K562 (cell line): Measurements from ENCODE around the gene KIF5A. TPM values are rescaled to one million over a fixed set of nuclear protein-coding genes. Genes with fewer than 3 reads are reported as not detected.
A peak's percentile ranks its signal among the peaks of the same experiment; 100 is the strongest.

Experiments
- CBX1 ChIP-seq: sonication (generic); IDR thresholded peaks from 2 replicates; pipeline ENCODE4 v1.6.1; 2016; ENCODE audit warnings: antibody characterized with exemption, low read depth, mild to moderate bottlenecking
- CHD7 ChIP-seq: fragments of 200-600 bp; sonication (generic); IDR thresholded peaks from one replicate; pipeline ENCODE4 v1.6.1; 2012; ENCODE audit warnings: mild to moderate bottlenecking, low read depth, low read length, inconsistent platforms
- PREB ChIP-seq: sonication (generic); formaldehyde crosslinking; IDR thresholded peaks from 2 replicates; pipeline ENCODE4 v1.8.1; 2023; ENCODE audit warnings: mild to moderate bottlenecking, missing genetic modification reagents
- RBFOX2 ChIP-seq: fragments of 200-400 bp; formaldehyde crosslinking; IDR thresholded peaks from 2 replicates; pipeline ENCODE4 v1.6.1; 2017; ENCODE audit warnings: low read depth, mild to moderate bottlenecking, low read length, moderate library complexity
- SMAD4 ChIP-seq: fragments of 250-450 bp; sonication (Bioruptor Pico); conservative IDR thresholded peaks from 2 replicates; pipeline ENCODE4 v1.8.0; 2021; ENCODE audit warnings: inconsistent platforms, mild to moderate bottlenecking, moderate library complexity
- TCF15 ChIP-seq: fragments of 250-450 bp; sonication (Bioruptor Pico); IDR thresholded peaks from 2 replicates; pipeline ENCODE4 v1.8.0; 2022; ENCODE audit warnings: moderate library complexity, mild to moderate bottlenecking, inconsistent platforms
- TEAD1 ChIP-seq, 2 experiments: fragments of 450-650 bp in 1 of 2; sonication (generic) in 1 of 2; formaldehyde crosslinking; IDR thresholded peaks; 2 replicates each; pipeline versions ENCODE4 v1.4.0 to v1.8.0; 2020 to 2022; ENCODE audit warnings: mild to moderate bottlenecking in 2 of 2, missing genetic modification reagents in 1 of 2
- ZBTB33 ChIP-seq: sonication (generic); formaldehyde crosslinking; IDR thresholded peaks from 2 replicates; pipeline ENCODE4 v1.8.1; 2023; ENCODE audit warnings: mild to moderate bottlenecking, missing genetic modification reagents
- ZNF197 ChIP-seq: fragments of 200-800 bp; sonication (Bioruptor generic); IDR thresholded peaks from 2 replicates; pipeline ENCODE4 v1.6.1; 2016; ENCODE audit warnings: low read depth, missing genetic modification characterization, missing compliant biosample characterization
- ZSCAN29 ChIP-seq: fragments of 450-650 bp; IDR thresholded peaks from 2 replicates; pipeline ENCODE4 v1.6.1; 2017
- polyA plus RNA-seq, 8 experiments: library from polyadenylated mRNA; depleted of rRNA in 4 of 8; stranded (reverse) in 5 of 8; unstranded in 3 of 8; fragments of >200 nt; fragmentation: Nextera tagmentation in 2 of 8; fragmentation: Illumina TruSeq in 1 of 8; extraction: Ambion mirVana in 2 of 8; extraction: Trizol in 1 of 8; gene quantifications; 2 replicates each; pipeline versions ENCODE4 v1.2.1 to v1.2.3, GENCODE V29; 2011 to 2014; ENCODE audit warnings: inconsistent platforms in 1 of 8, missing spikeins in 1 of 8
- total RNA-seq, 7 experiments: library from RNA; depleted of rRNA in 6 of 7; stranded (reverse); fragments of >200 nt in 6 of 7; fragmentation: Illumina TruSeq in 2 of 7; extraction: Trizol in 2 of 7; gene quantifications; 2 replicates each; pipeline versions ENCODE4 v1.2.1 to v1.2.3, GENCODE V29; 2011 to 2021; ENCODE audit warnings: low replicate concordance in 1 of 7

Gene KIF5A
- total and polyA plus RNA-seq, 9 of the 15 experiments (the other 6 are each of a cell fraction or from before 2014, with no cell fraction given): 3.4 to 17.7 (median 8.0) TPM

- TF ChIP-seq RBFOX2 (peak; percentile 97), TCF15 (CRISPR knock-in tag) (0 out of 2 replicates have a peak, but pooled peaks have one; percentile 21), SMAD4 (no peak), PREB (peak; percentile 19; the same call in 1 of the 2 replicates), CHD7 (peak; percentile 24), CBX1 (no peak), ZNF197 (CRISPR knock-in tag) (no peak), TEAD1 (CRISPR knock-in tag; IDR thresholded peaks at IDR 0.05) (peak in 1 of 2 experiments; percentile 27; a peak in 1 of 4 replicates), ZBTB33 (CRISPR knock-in tag) (0 out of 2 replicates have a peak, but pooled peaks have one; percentile 11), ZSCAN29 (no peak)
Observed at GRCh38 chr12:57519796-57520052, 30.1 kb upstream of the KIF5A start (continued).
